GM21381 (cell line): ENCODE measurements around the gene ACKR3.

Source experiments
- ATAC-seq: cut with Tn5 transposase; IDR thresholded peaks from one replicate; pipeline ENCODE4 v1.9.1; 2021; ENCODE audit warnings: mild to moderate bottlenecking, moderate library complexity; ENCODE audit not compliant: unreplicated experiment

Gene ACKR3

GRCh38 chr2:236628256-236628901 lies 58.8 kb downstream of the ACKR3 start:
- no peak for ATAC-seq

- no peak for ATAC-seq
These were observed 59.5 kb downstream of the ACKR3 start for GRCh38 chr2:236628981-236629605.

GRCh38 chr2:236629961-236630872 lies 60.6 kb downstream of the ACKR3 start:
- ATAC-seq: no peak

GRCh38 chr2:236631281-236631855 lies 61.7 kb downstream of the ACKR3 start:
- ATAC-seq: no peak

- no peak for ATAC-seq
These were observed 62.2 kb downstream of the ACKR3 start for GRCh38 chr2:236631856-236632291.
